IPS-18c (cell line): ENCODE results near the gene KCNH8.

Experiments used
- H3K4me3 ChIP-seq: 2 replicates; pipeline ENCODE4 v1.7.0; 2013; ENCODE audit warnings: low read depth, mild to moderate bottlenecking, low read length, moderate library complexity; ENCODE audit not compliant: insufficient read depth
- H3K9me3 ChIP-seq: one replicate; pipeline ENCODE4 v1.6.1; 2013; ENCODE audit warnings: mild to moderate bottlenecking, low read length, moderate library complexity; ENCODE audit not compliant: control insufficient read depth, insufficient read depth

The KCNH8 gene

DNA sequence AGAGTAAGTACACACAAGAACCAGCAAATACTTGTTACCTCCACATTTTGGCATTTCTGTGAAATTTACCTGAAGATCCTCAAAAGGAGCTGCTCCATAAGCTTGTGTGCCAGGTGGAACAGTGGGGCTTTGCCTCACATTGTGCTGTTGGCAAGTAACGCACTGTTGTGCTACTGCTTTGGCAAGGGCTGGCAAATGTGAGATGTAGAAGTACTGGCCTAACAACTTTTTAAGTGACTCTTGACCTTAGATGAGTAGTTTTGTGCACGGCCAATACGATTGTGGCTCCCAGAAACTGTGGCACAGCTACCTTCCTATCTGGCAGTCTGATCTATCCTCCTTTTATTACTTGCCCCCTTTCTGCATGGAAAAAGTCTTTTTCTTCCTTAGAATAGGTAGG, 337.0 kb downstream of the KCNH8 start:
- H3K4me3 ChIP-seq, result no peak overlapping the region
- H3K9me3 ChIP-seq, result no peaks in the 10 kb centered on the region

DNA sequence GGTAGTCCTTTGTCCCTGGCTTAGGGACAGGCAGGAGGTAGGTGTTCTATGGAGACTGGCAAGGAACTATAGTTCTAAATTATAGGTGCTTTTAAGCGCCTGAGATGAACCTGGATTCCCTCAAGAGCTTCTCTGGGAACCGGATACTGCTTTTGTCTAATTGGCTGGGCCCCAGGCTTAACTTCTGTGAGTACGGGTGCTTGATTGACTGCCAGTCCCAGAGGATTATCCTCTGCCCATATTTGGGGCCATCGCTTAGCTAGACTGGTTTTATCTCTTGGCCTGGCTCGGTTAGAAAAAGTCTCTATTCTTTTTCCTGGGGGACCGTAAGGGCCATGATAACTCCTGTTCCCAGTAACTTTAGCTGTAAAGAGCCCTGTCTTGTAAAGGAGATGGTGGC, 339.1 kb downstream of the KCNH8 start:
- Histone ChIP-seq H3K4me3 (no peak overlapping the region), H3K9me3 (no peaks in the 10 kb centered on the region)

DNA sequence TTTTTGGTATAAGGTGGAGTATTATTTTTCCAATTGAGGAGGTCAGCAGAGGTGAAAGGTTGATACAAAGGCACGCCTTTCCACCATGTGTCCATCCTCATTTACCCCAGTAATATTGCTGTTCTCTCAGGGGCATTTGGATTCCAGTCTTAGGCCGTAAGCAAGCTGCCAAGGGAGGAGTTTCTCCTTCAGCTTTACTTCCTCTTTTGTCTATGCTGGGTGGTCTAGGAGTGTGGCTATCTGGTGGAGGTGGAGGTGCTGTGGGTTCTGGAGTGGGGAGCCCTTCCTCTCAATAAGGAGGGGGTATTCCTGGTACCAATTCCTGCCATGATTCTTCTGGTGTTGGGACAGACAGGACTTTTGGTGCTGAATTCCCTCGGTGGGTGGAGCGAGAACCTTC, 340.6 kb downstream of the KCNH8 start:
- H3K4me3 ChIP-seq, result no peak overlapping the region
- H3K9me3 ChIP-seq, result no peaks in the 10 kb centered on the region

DNA sequence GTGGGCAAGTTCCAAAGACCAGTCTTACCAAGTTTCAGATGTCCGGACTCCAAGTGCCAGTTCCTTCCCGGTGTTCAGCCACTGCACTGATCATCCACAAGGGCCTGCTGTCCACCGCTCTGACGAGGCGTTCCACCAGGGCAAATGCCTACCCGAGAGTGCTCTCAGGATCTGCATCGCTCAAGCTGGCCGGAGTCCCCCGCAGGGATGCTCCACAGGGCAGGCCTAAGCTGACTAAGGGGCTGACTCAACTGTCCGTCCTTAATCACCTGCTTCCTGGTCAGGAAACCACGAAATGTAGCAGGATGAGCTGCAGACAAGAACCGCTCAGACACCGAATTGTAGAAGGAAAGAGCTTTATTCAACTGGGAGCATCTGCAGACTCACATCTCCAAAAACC, 341.6 kb downstream of the KCNH8 start:
- Histone ChIP-seq H3K9me3 (no peaks in the 10 kb centered on the region), H3K4me3 (no peak overlapping the region)

DNA sequence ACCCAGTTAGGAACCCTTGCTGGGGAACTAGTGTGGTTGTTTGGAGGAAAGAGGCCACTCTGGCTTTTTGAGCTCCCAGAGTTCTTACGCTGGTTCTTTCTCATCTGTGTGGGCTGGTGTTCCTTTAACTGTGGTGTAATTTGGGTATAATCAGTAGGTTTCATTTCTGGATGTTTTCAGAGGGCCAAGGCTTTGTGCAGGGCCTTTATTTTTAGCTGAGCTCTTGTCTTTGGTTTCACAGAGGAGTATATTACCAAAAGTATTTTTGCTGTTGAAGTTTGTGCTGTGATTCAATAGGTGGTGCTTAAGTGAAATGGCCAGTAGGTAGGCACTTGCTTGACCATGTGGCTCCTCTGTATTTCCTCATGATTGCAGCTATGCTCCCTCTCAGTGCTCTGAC, 357.9 kb downstream of the KCNH8 start:
- Histone ChIP-seq H3K4me3 (no peak overlapping the region), H3K9me3 (no peaks in the 10 kb centered on the region)

DNA sequence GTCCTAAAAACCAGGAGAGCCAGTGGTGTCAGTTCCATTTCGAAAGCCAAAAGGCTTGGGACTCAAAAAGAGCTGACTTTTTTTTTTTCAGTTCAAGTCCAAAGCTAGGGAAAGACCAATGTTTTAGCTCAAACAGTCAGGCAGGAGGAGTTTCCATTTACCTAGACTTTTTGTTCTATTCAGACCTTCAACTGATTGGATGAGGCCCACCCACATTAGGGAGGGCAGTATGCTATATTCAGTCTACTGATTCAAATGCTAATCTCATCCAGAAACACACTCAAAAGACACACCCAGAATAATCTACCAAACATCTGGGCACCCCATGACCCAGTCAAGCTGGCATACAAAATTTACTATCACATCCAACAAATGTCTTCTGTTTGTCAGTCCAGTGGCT, 374.0 kb downstream of the KCNH8 start:
- no peak overlapping the region for H3K4me3 ChIP-seq
- no peaks in the 10 kb centered on the region for H3K9me3 ChIP-seq

DNA sequence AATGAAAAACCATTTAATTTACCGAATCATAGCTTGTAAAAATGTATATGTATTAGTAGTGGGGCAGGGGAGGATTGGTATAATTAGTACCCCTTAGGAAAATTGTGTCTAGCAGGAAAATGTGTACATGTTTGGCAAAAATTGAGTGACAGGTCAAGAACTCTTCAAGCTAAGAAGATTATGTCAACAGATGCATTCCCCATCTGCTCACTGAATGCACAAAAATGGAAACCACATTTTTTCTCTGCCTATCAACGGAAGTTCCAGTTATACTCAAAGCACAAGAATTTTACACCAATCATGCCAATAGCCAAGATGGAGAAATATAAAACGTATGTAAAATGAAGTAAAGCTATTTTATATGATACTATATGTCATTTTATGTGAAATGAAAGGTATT, 377.8 kb downstream of the KCNH8 start:
- Histone ChIP-seq H3K9me3 (no peaks in the 10 kb centered on the region), H3K4me3 (no peak overlapping the region)

DNA sequence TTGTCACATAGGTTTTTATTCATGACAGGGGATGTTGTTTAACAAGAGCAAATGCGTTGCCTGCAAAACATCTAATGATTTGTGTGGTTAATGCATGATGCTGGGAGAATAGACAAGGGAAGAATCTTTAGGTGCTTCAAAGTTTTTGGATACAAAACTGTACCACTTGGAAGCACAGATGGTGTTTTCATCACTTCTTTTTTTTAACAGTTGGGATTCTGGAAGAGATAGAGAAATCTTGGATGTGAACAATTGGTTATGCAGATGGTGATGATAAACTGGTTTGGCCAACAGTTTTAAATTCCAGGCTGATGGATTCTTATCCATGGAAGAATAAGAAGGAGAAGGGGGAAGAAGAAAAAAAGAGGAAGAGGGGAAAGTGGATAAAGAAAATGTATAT, 379.4 kb downstream of the KCNH8 start:
- no peak overlapping the region for H3K4me3 ChIP-seq
- H3K9me3 ChIP-seq, result no peaks in the 10 kb centered on the region

DNA sequence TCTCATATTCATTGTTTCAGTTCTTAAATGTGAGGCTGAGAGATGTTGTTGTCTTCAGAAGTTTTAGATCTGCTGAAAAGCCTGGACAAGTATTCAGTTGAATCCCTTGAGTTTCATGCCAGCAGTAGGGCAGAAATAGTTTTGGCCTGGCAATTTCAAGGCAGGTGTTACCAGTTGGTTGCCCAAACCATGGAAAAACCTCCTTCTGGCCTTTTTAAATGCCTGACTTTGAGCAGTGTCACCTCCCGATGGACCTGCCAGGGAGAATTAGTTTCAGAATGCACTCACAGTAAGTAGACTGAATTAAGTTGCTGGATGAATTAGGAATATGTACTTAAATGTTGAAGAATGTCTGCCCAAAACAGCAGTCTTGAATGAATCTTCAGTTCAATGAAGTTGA, 383.1 kb downstream of the KCNH8 start:
- no peaks in the 10 kb centered on the region for H3K9me3 ChIP-seq
- H3K4me3 ChIP-seq, result no peak overlapping the region

DNA sequence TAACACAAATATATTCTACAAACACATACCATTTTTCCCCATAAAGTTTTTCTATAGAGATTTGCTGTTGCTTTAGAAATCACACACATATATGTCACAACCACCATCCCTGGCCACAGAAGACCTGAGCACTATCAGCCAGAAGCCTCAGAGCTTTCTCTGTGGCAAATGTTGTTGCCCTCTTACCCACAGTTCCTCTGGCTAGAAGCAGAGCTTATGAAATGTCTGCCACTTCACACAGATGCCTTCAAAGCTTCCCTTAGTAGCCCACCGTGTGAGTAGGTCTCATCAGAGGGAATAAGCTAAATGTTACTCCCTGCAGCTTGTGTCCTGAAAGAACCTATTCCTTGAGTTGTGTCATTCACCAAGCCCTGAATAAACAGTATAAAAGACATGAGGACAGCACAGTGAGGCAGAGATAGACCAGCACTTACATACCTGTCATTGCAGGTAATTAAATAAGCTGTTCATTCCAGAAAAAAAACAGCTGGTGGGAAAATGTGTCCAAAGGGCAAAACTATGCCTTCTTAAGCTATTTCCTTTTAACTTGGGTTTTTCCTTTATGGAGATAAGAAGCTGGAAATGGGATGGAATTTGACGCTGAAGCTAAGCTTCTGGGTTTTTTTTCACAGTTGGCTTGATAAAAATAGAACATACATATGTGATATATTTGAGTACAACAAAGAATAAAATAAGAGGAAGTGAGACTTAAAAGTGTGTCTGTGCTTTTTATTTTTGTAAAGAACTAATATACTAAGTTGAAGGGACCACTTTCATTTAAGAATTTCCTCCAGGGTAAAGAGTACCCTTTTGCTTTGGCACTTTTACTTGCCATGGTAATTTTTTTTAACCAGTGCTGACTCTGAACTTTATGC, 391.4 kb downstream of the KCNH8 start:
- no peak overlapping the region for H3K4me3 ChIP-seq
- H3K9me3 ChIP-seq, result no peaks in the 10 kb centered on the region

DNA sequence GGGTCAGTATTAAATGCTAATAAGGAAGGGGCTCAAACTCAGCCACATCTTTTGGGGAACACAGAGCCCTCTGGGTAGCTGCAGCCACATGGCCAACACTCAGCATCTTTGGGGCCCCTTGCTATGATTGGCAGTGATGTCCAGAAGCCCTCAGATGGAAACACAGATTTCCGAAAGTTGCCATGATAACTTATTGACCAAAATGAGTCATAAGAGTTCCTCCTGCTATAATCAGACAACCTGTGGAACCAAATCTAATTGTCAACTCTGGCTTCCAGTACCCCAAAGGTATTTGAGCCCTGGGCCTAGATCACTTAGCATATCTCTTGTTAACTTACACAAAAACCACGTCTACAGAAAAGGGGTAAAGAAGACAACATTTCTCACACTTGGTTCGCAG, 392.2 kb downstream of the KCNH8 start:
- no peaks in the 10 kb centered on the region for H3K9me3 ChIP-seq
- H3K4me3 ChIP-seq, result no peak overlapping the region

DNA sequence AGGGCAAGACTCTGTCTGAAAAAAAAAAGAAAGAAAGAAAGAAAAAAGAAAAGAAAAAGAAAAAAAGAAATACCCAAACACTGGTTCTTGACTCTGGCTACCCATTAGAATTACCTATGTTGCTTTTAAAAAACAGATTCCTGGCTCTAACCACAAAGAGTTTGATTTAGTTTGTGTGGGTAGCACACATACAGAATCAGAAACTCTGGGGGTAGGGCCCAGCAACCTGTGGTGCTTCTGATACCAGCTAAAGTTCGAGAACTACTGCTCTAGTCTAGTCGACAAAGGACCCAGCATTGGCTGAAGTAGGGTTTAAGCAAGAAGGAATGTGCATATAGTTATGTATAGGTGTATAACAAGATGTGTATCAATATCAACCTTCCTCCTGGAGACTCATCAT, 393.0 kb downstream of the KCNH8 start:
- H3K9me3 ChIP-seq, result no peaks in the 10 kb centered on the region
- H3K4me3 ChIP-seq, result no peak overlapping the region

DNA sequence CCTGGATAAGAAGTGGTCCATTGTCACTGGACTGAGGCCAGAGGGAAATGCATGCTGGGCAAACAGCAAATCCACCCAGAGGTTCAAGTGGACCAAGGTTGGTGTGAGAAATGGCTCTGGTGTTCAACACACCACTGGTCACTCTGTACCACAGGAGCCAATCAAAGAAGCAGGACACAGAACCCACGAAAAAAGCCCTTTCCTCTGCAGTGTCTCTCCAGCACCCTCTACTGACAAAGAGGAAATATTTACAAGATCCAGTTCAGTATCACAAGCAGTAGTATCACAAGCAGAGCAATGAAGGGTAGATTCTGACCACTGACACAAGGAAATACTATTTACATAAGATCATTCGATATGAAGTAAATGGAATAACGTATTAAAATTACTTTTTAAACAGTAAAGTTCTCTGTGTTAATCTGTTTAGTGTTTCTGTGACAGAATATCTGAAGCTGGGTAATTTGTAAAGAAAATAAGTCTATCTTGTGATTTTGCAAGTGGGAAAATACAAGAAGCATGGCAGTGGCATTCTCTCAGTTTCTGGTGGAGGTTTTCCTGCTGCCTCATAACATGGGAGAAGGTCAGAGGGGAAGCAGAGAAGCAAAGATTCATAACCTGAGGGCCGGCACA, 395.0 kb downstream of the KCNH8 start:
- no peaks in the 10 kb centered on the region for H3K9me3 ChIP-seq
- H3K4me3 ChIP-seq, result no peak overlapping the region

DNA sequence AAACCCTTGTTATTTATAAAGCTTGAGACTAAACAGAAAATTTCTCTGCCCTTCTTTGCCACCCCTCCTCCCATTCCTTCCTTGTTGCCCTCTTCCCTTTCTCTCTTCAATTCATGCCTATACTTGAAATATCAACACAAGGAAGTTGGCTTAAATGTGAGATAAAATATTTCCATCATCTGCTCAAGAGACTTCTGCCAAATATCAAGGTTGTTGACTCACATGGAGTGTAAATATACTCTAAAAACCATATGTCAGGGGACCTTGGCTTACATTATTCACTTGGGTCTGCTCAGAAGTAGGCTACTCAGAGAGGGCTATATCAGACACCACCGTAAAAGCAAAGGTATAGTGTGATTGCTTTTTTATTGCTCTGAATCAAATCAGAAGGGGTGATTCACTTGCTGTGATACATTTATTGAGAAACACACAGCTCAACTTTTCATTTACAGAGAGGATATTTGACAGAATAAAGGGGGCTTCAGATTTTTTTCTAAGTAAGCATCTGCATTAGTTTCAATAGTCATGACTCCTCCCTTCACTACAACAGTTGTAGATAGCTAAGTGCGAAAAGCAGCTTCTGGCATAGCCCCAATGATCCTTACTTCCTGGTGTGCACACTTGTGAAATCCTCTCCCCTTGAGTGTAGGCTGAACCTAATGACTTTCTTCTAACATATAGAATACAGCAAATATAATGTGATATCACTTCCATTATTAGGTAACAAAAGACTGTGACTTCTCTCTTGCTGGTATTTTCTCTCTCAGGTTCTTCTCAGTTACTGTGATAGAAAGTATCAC, 399.6 kb downstream of the KCNH8 start:
- H3K9me3 ChIP-seq, result no peaks in the 10 kb centered on the region

DNA sequence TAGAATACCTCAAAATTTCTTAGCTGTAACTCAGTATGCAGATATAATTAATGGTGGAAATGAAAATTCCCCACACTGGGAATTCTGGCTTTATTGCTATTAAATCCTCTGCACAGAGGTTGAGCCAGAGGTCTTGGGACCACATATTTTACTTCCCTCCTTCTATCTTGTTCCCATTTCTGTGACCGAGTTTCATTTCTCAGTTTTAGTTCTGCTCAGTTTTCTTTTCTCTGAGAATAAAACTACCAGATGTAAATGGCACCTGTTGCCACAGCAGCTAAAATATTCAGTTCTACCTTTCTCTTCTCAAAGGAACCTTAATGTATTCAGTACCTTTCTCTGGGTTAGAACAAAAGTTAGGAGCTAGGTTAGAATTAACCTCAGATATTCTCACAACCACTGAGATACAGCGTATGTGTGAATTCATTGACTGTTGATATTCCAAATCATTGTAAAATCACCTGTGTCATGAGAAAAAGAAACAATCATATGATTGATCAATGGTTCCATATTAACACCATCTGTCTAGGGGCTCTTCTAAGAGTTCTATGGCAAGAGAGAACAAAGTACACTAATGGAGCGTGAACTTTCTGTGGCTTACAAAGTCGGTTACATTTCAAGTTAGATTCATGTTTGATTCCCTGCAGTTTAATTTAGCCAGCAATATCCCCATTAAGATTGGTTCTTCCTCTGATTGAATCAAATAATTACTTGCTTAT, 411.6 kb downstream of the KCNH8 start:
- Histone ChIP-seq H3K9me3 (no peaks in the 10 kb centered on the region), H3K4me3 (no peak overlapping the region)

More for the DNA sequence above, 399.6 kb downstream of the KCNH8 start:
- H3K4me3 ChIP-seq, result no peak overlapping the region

DNA sequence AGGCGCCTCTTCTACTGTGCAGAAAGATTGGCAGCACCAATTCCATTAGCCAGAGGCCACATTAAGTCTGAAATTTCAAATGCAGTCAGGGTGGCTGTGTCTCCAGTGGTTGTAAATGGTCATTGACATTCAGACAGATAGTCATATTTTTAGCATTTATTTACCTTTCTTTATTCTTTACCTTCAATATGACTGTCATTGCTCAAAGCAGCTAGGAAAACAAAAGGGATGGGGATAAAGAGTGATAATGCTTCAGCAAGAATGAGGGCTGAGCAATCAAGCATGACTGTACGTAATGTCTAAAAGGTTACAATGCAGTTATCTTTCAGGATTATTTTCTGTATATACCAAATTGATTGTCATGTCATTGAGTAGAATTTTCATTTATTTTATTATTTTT, 425.3 kb downstream of the KCNH8 start:
- Histone ChIP-seq H3K4me3 (no peak overlapping the region), H3K9me3 (no peaks in the 10 kb centered on the region)

DNA sequence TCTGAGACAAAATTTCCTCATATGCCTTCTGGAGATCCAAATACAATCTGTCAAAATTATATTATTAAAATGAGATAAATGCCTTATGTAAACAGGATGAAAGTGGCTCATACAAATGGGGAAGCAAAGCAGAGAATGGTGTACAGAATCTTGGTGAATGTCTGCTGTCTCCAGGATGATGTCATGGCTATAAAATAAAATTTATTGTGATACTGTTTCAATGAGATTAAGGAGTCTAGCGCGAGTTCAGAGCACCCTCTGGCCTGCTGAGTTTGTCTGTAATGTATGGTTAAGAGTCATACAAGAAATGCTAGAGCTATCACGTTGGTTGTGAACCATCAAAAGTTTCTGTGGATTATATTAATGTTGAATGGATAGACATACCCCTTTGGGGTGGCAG, 426.0 kb downstream of the KCNH8 start:
- H3K4me3 ChIP-seq, result no peak overlapping the region
- no peaks in the 10 kb centered on the region for H3K9me3 ChIP-seq
